ENCODE data around the gene KLK1. TPM values are rescaled to one million over a fixed set of nuclear protein-coding genes. Genes with fewer than 3 reads are reported as not detected.

The KLK1 gene
- total and polyA plus RNA-seq, 2 donors (not counting 1 experiment from before 2014, with no cell fraction given), result not detected

GRCh38 chr19:50854636-50855410, 31.2 kb upstream of the KLK1 start, which contains the start of gene KLK3:
Gene KLK3 (plus strand): TSS chr19:50854915. CDS start chr19:50854956, 41 bp downstream.
- no peaks in the 10 kb centered on the region for H3K4me1 ChIP-seq (ENCODE audit: control insufficient read depth, extremely low read depth, insufficient read depth, low read length)
- H3K79me2 ChIP-seq (ENCODE audit: control insufficient read depth, insufficient read depth, low read length), result no peaks in the 10 kb centered on the region
- H4K20me1 ChIP-seq (ENCODE audit: control insufficient read depth, extremely low read depth, insufficient read depth, low read length), result no peaks in the 10 kb centered on the region
- no peak within 1 kb of the TSS for H3K4me3 ChIP-seq (replicated peaks in 1 of 4; ENCODE audit: control extremely low read depth in 1 of 4, insufficient read depth in 1 of 4, low read depth in 3 of 4, low read length in 4 of 4)
- no peak within 1 kb of the TSS for H3K4me2 ChIP-seq (ENCODE audit: extremely low read depth, insufficient read depth, low read length)
- H3K27me3 ChIP-seq (ENCODE audit: control insufficient read depth, insufficient read depth, low read length), result no peaks in the 10 kb centered on the region
- DNase-seq (ENCODE audit: low read depth in 2 of 2), result no peak
- no peak within 1 kb of the TSS for H3K27ac ChIP-seq (ENCODE audit: insufficient read depth, low read length)
- H2AFZ ChIP-seq (ENCODE audit: low read length), result no peak within 1 kb of the TSS
- H3K9ac ChIP-seq (ENCODE audit: insufficient read depth, low read length), result no peak within 1 kb of the TSS
- no peaks in the 10 kb centered on the region for H3K36me3 ChIP-seq (ENCODE audit: control insufficient read depth, insufficient read depth, low read length)
- no peak for TF ChIP-seq CTCF (conservative IDR thresholded peaks at IDR 0.05 in 1 of 2, IDR thresholded peaks at IDR 0.05 in 1 of 2; ENCODE audit: low read depth in 1 of 2, low read length in 2 of 2)
- TF ChIP-seq EZH2 (IDR thresholded peaks at IDR 0.05; ENCODE audit: low read length, missing control alignments), result no peak
- no peaks in the 10 kb centered on the region for H3K9me3 ChIP-seq (ENCODE audit: control insufficient read depth, insufficient read depth, low read depth, low read length)

GRCh38 chr19:50851620-50852019, 28.0 kb upstream of the KLK1 start:
- H3K4me3 ChIP-seq (replicated peaks in 1 of 4; ENCODE audit: control extremely low read depth in 1 of 4, insufficient read depth in 1 of 4, low read depth in 3 of 4, low read length in 4 of 4), result no peak overlapping the region
- no peaks in the 10 kb centered on the region for H3K36me3 ChIP-seq (ENCODE audit: control insufficient read depth, insufficient read depth, low read length)
- no peak for DNase-seq (ENCODE audit: low read depth in 2 of 2)
- H3K4me1 ChIP-seq (ENCODE audit: control insufficient read depth, extremely low read depth, insufficient read depth, low read length), result no peaks in the 10 kb centered on the region
- no peaks in the 10 kb centered on the region for H3K27me3 ChIP-seq (ENCODE audit: control insufficient read depth, insufficient read depth, low read length)
- no peaks in the 10 kb centered on the region for H4K20me1 ChIP-seq (ENCODE audit: control insufficient read depth, extremely low read depth, insufficient read depth, low read length)
- H3K9me3 ChIP-seq (ENCODE audit: control insufficient read depth, insufficient read depth, low read depth, low read length), result no peaks in the 10 kb centered on the region
- no peak overlapping the region for H2AFZ ChIP-seq (ENCODE audit: low read length)
- no peak overlapping the region for H3K4me2 ChIP-seq (ENCODE audit: extremely low read depth, insufficient read depth, low read length)
- TF ChIP-seq CTCF (conservative IDR thresholded peaks at IDR 0.05 in 1 of 2, IDR thresholded peaks at IDR 0.05 in 1 of 2; ENCODE audit: low read depth in 1 of 2, low read length in 2 of 2), result no peak
- TF ChIP-seq EZH2 (IDR thresholded peaks at IDR 0.05; ENCODE audit: low read length, missing control alignments), result no peak
- no peaks in the 10 kb centered on the region for H3K79me2 ChIP-seq (ENCODE audit: control insufficient read depth, insufficient read depth, low read length)
- no peak overlapping the region for H3K9ac ChIP-seq (ENCODE audit: insufficient read depth, low read length)
- no peak overlapping the region for H3K27ac ChIP-seq (ENCODE audit: insufficient read depth, low read length)

GRCh38 chr19:50850738-50851137, 27.2 kb upstream of the KLK1 start:
- TF ChIP-seq CTCF (conservative IDR thresholded peaks at IDR 0.05 in 1 of 2, IDR thresholded peaks at IDR 0.05 in 1 of 2; ENCODE audit: low read depth in 1 of 2, low read length in 2 of 2) (no peak), EZH2 (IDR thresholded peaks at IDR 0.05; ENCODE audit: low read length, missing control alignments) (no peak)
- Histone ChIP-seq H3K9me3 (ENCODE audit: control insufficient read depth, insufficient read depth, low read depth, low read length) (no peaks in the 10 kb centered on the region), H4K20me1 (ENCODE audit: control insufficient read depth, extremely low read depth, insufficient read depth, low read length) (no peaks in the 10 kb centered on the region), H2AFZ (ENCODE audit: low read length) (no peak overlapping the region), H3K79me2 (ENCODE audit: control insufficient read depth, insufficient read depth, low read length) (no peaks in the 10 kb centered on the region), H3K4me1 (ENCODE audit: control insufficient read depth, extremely low read depth, insufficient read depth, low read length) (no peaks in the 10 kb centered on the region), H3K36me3 (ENCODE audit: control insufficient read depth, insufficient read depth, low read length) (no peaks in the 10 kb centered on the region), H3K4me3 (replicated peaks in 1 of 4; ENCODE audit: control extremely low read depth in 1 of 4, insufficient read depth in 1 of 4, low read depth in 3 of 4, low read length in 4 of 4) (no peak overlapping the region), H3K27me3 (ENCODE audit: control insufficient read depth, insufficient read depth, low read length) (no peaks in the 10 kb centered on the region), H3K27ac (ENCODE audit: insufficient read depth, low read length) (no peak overlapping the region), H3K9ac (ENCODE audit: insufficient read depth, low read length) (no peak overlapping the region), H3K4me2 (ENCODE audit: extremely low read depth, insufficient read depth, low read length) (no peak overlapping the region)
- no peak for DNase-seq (ENCODE audit: low read depth in 2 of 2)
